SK-N-SH treated with all-trans-retinoic acid at 6 μM for 48 hours (cell line): ENCODE data around the gene MAST4.

Source experiments
- ATAC-seq: fragments of 200-7000 bp; cut with Tn5 transposase; 3 replicates; pipeline ENCODE4 v1.9.1; 2020; ENCODE audit warnings: mild to moderate bottlenecking, moderate library complexity
- ARNTL ChIP-seq: fragments of 450-650 bp; formaldehyde crosslinking; IDR thresholded peaks from 2 replicates; pipeline ENCODE4 v1.5.0; 2020; ENCODE audit warnings: low read depth, mild to moderate bottlenecking, moderate library complexity, borderline replicate concordance
- BACH2 ChIP-seq: fragments of 250-450 bp; sonication (Bioruptor Pico); IDR thresholded peaks from 2 replicates; pipeline ENCODE4 v1.9.0; 2021; ENCODE audit warnings: mild to moderate bottlenecking, borderline replicate concordance
- CSDC2 ChIP-seq: fragments of 250-450 bp; sonication (Bioruptor Pico); IDR thresholded peaks from 2 replicates; pipeline ENCODE4 v1.5.0; 2020; ENCODE audit warnings: mild to moderate bottlenecking, moderate library complexity
- ESRRG ChIP-seq: fragments of 250-450 bp; sonication (Bioruptor Pico); IDR thresholded peaks from 2 replicates; pipeline ENCODE4 v1.6.1; 2021; ENCODE audit warnings: mild to moderate bottlenecking
- GLIS3 ChIP-seq: fragments of 250-450 bp; sonication (Bioruptor Pico); IDR thresholded peaks from 2 replicates; pipeline ENCODE4 v1.5.0; 2020; ENCODE audit warnings: mild to moderate bottlenecking, moderate library complexity
- ISL1 ChIP-seq: fragments of 250-450 bp; sonication (Bioruptor Pico); IDR thresholded peaks from 2 replicates; pipeline ENCODE4 v2.1.2; 2022; ENCODE audit warnings: mild to moderate bottlenecking, moderate library complexity
- OSR1 ChIP-seq: fragments of 250-450 bp; sonication (Bioruptor Pico); IDR thresholded peaks from 2 replicates; pipeline ENCODE4 v1.8.0; 2022; ENCODE audit warnings: moderate library complexity, mild to moderate bottlenecking, inconsistent platforms
- PATZ1 ChIP-seq: fragments of 250-450 bp; sonication (Bioruptor Pico); IDR thresholded peaks from 2 replicates; pipeline ENCODE4 v1.8.0; 2020; ENCODE audit warnings: mild to moderate bottlenecking, moderate library complexity, borderline replicate concordance
- POU6F1 ChIP-seq: fragments of 250-450 bp; sonication (Bioruptor Pico); IDR thresholded peaks from 2 replicates; pipeline ENCODE4 v1.8.0; 2021; ENCODE audit warnings: low read depth, mild to moderate bottlenecking, moderate library complexity, borderline replicate concordance
- RARB ChIP-seq: fragments of 250-450 bp; sonication (Bioruptor Pico); IDR thresholded peaks from 2 replicates; pipeline ENCODE4 v1.8.0; 2021; ENCODE audit warnings: mild to moderate bottlenecking, moderate library complexity
- SNAI2 ChIP-seq: fragments of 250-450 bp; sonication (Bioruptor Pico); IDR thresholded peaks from 2 replicates; pipeline ENCODE4 v1.5.0; 2020; ENCODE audit warnings: mild to moderate bottlenecking, moderate library complexity
- TOX ChIP-seq: fragments of 250-450 bp; sonication (Bioruptor Pico); IDR thresholded peaks from 2 replicates; pipeline ENCODE4 v1.8.0; 2021; ENCODE audit warnings: mild to moderate bottlenecking, moderate library complexity, borderline replicate concordance
- TSHZ2 ChIP-seq: fragments of 250-450 bp; sonication (Bioruptor Pico); IDR thresholded peaks from 2 replicates; pipeline ENCODE4 v1.5.0; 2020; ENCODE audit warnings: mild to moderate bottlenecking, moderate library complexity
- ZC3H10 ChIP-seq: fragments of 250-450 bp; sonication (Bioruptor Pico); IDR thresholded peaks from 2 replicates; pipeline ENCODE4 v1.5.1; 2021; ENCODE audit warnings: mild to moderate bottlenecking, moderate library complexity
- ZFP3 ChIP-seq: fragments of 250-450 bp; sonication (Bioruptor Pico); IDR thresholded peaks from 2 replicates; pipeline ENCODE4 v1.5.0; 2020; ENCODE audit warnings: mild to moderate bottlenecking, moderate library complexity
- ZFP30 ChIP-seq: fragments of 450-650 bp; formaldehyde crosslinking; IDR thresholded peaks from 2 replicates; pipeline ENCODE4 v1.5.0; 2022; ENCODE audit warnings: mild to moderate bottlenecking, moderate library complexity
- ZNF565 ChIP-seq: fragments of 450-650 bp; formaldehyde crosslinking; conservative IDR thresholded peaks from 2 replicates; pipeline ENCODE4 v1.5.0; 2020; ENCODE audit warnings: low read depth, mild to moderate bottlenecking, moderate library complexity
- TF ChIP-seq, protein P1 (sequence below): fragments of 250-450 bp; sonication (Bioruptor Pico); IDR thresholded peaks from 2 replicates; pipeline ENCODE4 v1.5.1; 2020; ENCODE audit warnings: low read depth, mild to moderate bottlenecking, moderate library complexity
- TF ChIP-seq, protein P2 (sequence below): fragments of 250-450 bp; sonication (Bioruptor Pico); IDR thresholded peaks from 2 replicates; pipeline ENCODE4 v1.5.1; 2021; ENCODE audit warnings: mild to moderate bottlenecking, moderate library complexity

MAST4 gene

GRCh38 chr5:67195406-67196275 is 599.4 kb downstream of the MAST4 start:
- TF ChIP-seq POU6F1 (CRISPR knock-in tag) (no peak), ZC3H10 (CRISPR knock-in tag) (no peak), ARNTL (CRISPR knock-in tag) (no peak), TOX (CRISPR knock-in tag) (no peak)
- TF ChIP-seq, protein P1, sequence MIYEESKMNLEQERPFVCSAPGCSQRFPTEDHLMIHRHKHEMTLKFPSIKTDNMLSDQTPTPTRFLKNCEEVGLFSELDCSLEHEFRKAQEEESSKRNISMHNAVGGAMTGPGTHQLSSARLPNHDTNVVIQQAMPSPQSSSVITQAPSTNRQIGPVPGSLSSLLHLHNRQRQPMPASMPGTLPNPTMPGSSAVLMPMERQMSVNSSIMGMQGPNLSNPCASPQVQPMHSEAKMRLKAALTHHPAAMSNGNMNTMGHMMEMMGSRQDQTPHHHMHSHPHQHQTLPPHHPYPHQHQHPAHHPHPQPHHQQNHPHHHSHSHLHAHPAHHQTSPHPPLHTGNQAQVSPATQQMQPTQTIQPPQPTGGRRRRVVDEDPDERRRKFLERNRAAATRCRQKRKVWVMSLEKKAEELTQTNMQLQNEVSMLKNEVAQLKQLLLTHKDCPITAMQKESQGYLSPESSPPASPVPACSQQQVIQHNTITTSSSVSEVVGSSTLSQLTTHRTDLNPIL (CRISPR knock-in tag): no peak
- TF ChIP-seq, all 23 proteins: peak for 0
- ATAC-seq: no peak

DNA sequence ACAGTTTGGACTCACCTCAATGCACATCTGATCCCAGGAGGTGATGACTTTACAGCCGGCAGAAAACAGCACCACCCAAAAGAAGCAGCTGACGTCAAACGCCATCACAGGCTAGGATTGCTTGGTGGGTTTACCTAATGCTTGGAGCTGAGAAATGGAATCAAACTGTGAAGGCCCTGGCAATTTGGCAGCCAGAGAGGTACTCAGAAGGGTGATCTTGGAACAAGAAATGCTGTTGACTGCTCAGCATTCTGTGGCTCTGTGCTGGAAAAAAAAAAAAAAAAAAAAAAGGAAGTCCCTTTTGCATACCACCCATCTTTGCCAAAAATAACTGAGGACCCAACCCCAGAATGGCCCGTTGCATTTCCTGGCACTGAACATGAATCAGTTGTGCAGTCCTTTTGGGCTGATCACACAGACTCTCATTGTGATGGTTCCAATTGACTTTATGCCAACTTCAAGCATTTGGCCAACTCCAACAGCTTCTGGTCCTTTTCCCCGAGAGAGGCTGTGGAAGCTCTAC is 600.4 kb downstream of the MAST4 start, which contains the start of gene CD180:
Gene CD180, minus strand, starts transcription at position 263 of the 523 bp plus-strand sequence. Its CDS starts 158 bp downstream, at position 105.
- ATAC-seq: no peak
- TF ChIP-seq OSR1 (CRISPR knock-in tag) (no peak), GLIS3 (no peak), RARB (CRISPR knock-in tag) (no peak), ISL1 (CRISPR knock-in tag) (no peak), PATZ1 (no peak), ZNF565 (CRISPR knock-in tag) (no peak), ARNTL (CRISPR knock-in tag) (no peak), TSHZ2 (CRISPR knock-in tag) (no peak), ZC3H10 (CRISPR knock-in tag) (no peak), ESRRG (CRISPR knock-in tag) (no peak), CSDC2 (CRISPR knock-in tag) (no peak), TOX (CRISPR knock-in tag) (no peak), ZFP3 (CRISPR knock-in tag) (no peak), SNAI2 (CRISPR knock-in tag) (no peak), BACH2 (CRISPR knock-in tag) (no peak), ZFP30 (CRISPR knock-in tag) (no peak)
- TF ChIP-seq, protein P2, sequence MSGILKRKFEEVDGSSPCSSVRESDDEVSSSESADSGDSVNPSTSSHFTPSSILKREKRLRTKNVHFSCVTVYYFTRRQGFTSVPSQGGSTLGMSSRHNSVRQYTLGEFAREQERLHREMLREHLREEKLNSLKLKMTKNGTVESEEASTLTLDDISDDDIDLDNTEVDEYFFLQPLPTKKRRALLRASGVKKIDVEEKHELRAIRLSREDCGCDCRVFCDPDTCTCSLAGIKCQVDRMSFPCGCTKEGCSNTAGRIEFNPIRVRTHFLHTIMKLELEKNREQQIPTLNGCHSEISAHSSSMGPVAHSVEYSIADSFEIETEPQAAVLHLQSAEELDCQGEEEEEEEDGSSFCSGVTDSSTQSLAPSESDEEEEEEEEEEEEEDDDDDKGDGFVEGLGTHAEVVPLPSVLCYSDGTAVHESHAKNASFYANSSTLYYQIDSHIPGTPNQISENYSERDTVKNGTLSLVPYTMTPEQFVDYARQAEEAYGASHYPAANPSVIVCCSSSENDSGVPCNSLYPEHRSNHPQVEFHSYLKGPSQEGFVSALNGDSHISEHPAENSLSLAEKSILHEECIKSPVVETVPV: no peak
- TF ChIP-seq, protein P1 (CRISPR knock-in tag): no peak
